HPDE6-E6E7 (cell line): Measurements from ENCODE around the gene MYH3.

Experiments
- DNase-seq: peaks from one replicate; pipeline ENCODE4 v3.0.0; 2011; ENCODE audit warnings: missing footprints; ENCODE audit errors: extremely low spot score

The MYH3 gene

GRCh38 chr17:10614536-10615155 lies 42.5 kb downstream of the MYH3 start:
- peak; percentile 42 for DNase-seq

- DNase-seq: no peak
Measured at GRCh38 chr17:10613775-10614513, 43.2 kb downstream of the MYH3 start.

GRCh38 chr17:10612957-10613744 lies 44.0 kb downstream of the MYH3 start:
- DNase-seq: no peak

GRCh38 chr17:10610884-10611283 lies 46.2 kb downstream of the MYH3 start:
- no peak for DNase-seq

GRCh38 chr17:10608244-10608643 lies 48.9 kb downstream of the MYH3 start:
- no peak for DNase-seq

GRCh38 chr17:10606110-10606509 lies 51.0 kb downstream of the MYH3 start:
- no peak for DNase-seq

GRCh38 chr17:10605221-10605783 lies 51.8 kb downstream of the MYH3 start:
- DNase-seq: no peak

- DNase-seq: no peak
Measured at GRCh38 chr17:10604521-10604920, 52.6 kb downstream of the MYH3 start.

- no peak for DNase-seq
Measured at GRCh38 chr17:10603931-10604330, 53.2 kb downstream of the MYH3 start.

GRCh38 chr17:10600571-10600970 lies 56.5 kb downstream of the MYH3 start:
- DNase-seq: no peak

GRCh38 chr17:10598621-10599020 lies 58.5 kb downstream of the MYH3 start:
- no peak for DNase-seq

- DNase-seq: no peak
Measured at GRCh38 chr17:10589553-10590145, 67.5 kb downstream of the MYH3 start.

- DNase-seq: no peak
Measured at GRCh38 chr17:10585529-10585928, 71.6 kb downstream of the MYH3 start.

- no peak for DNase-seq
Measured at GRCh38 chr17:10583834-10584233, 73.3 kb downstream of the MYH3 start.

- DNase-seq: no peak
Measured at GRCh38 chr17:10579270-10579669, 77.8 kb downstream of the MYH3 start.
